ENCODE data around the gene PRDM16. TPM values are rescaled to one million over a fixed set of nuclear protein-coding genes. Genes with fewer than 3 reads are reported as not detected.

PRDM16 gene
- total RNA-seq, 1 donor from 2014 or later = 5.6 TPM

DNA sequence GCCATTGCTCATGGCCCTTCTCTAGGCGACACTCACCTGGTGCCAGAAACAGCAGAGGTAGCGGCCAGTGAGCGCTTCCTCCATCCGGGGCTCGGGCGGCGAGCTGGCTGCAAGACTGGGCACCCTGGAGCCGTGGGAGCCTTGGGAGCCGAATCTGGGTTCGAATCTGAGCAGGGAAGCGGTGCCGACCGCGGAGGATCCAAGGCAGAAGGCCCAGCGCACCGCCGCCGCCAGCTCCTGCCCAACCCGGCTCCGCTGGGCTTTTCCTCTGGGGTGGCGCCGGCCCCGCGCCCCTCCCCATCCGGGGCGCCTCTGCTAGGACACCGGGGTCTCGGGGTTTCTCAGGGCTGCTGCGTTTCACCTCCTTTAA, 1.7 kb upstream of the PRDM16 start:
- TF ChIP-seq, protein P1, sequence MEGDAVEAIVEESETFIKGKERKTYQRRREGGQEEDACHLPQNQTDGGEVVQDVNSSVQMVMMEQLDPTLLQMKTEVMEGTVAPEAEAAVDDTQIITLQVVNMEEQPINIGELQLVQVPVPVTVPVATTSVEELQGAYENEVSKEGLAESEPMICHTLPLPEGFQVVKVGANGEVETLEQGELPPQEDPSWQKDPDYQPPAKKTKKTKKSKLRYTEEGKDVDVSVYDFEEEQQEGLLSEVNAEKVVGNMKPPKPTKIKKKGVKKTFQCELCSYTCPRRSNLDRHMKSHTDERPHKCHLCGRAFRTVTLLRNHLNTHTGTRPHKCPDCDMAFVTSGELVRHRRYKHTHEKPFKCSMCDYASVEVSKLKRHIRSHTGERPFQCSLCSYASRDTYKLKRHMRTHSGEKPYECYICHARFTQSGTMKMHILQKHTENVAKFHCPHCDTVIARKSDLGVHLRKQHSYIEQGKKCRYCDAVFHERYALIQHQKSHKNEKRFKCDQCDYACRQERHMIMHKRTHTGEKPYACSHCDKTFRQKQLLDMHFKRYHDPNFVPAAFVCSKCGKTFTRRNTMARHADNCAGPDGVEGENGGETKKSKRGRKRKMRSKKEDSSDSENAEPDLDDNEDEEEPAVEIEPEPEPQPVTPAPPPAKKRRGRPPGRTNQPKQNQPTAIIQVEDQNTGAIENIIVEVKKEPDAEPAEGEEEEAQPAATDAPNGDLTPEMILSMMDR (IDR thresholded peaks at IDR 0.05; ENCODE audit: insufficient read depth, low read length, poor library complexity, severe bottlenecking) = no peak
- Histone ChIP-seq H3K4me3 (ENCODE audit: low read depth, low read length) (no peak overlapping the region), H3K36me3 (ENCODE audit: control insufficient read depth, insufficient read depth, low read length) (no peaks in the 10 kb centered on the region), H3K27me3 (ENCODE audit: control insufficient read depth, insufficient read depth, low read length) (peaks cover 91% of the 10 kb centered on the region)
- DNase-seq (ENCODE audit: low read depth) = no peak

DNA sequence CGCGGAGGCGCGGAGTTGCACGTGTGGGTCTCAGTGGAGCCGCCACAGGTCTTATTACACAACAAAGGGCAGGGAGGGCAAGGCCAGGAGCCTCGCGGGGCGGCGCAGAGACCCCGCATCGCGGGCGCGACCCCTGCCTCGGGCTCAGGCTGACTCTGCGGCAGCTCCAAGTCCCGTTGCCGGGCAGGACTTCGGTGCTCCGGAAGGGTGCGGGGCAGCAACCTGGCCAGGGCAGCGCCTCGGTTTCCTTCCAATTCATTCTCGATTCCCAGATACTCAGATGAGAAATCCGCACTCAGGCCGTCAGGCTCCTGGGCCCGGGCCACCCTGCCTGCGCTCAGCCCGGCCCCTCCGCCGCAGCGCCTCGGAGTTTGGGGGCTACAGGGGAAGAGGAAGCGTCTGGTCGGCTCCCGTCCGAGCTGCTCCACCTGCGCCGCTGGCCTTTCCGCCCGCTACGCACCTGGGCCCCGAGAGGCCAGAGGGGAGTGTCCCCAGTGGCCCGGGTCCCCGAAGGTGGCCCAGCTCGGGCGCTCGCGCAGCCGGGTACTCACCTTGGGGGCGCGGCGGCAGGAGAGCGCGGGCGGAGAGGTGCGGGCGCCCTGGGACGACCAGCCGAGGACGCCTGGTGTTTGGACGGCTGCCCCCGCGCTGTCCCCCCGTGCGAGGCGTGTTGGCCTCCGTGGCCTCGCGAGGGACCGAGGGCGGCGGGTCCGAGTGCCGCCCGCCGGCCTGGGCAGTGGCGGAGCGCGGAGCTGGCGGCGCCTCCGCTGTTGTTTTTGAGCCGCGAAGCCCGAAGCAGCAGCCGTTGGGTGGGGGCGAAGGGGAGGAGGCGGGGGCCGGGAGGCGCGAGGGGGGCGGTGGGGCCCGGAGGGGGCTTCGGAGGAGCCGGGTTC, 1.1 kb upstream of the PRDM16 start:
- H3K27me3 ChIP-seq (ENCODE audit: control insufficient read depth, insufficient read depth, low read length) = peaks cover 91% of the 10 kb centered on the region
- no peak for DNase-seq (ENCODE audit: low read depth)
- TF ChIP-seq, protein P1 (IDR thresholded peaks at IDR 0.05; ENCODE audit: insufficient read depth, low read length, poor library complexity, severe bottlenecking) = no peak
- no peaks in the 10 kb centered on the region for H3K36me3 ChIP-seq (ENCODE audit: control insufficient read depth, insufficient read depth, low read length)
- H3K4me3 ChIP-seq (ENCODE audit: low read depth, low read length) = no peak overlapping the region

DNA sequence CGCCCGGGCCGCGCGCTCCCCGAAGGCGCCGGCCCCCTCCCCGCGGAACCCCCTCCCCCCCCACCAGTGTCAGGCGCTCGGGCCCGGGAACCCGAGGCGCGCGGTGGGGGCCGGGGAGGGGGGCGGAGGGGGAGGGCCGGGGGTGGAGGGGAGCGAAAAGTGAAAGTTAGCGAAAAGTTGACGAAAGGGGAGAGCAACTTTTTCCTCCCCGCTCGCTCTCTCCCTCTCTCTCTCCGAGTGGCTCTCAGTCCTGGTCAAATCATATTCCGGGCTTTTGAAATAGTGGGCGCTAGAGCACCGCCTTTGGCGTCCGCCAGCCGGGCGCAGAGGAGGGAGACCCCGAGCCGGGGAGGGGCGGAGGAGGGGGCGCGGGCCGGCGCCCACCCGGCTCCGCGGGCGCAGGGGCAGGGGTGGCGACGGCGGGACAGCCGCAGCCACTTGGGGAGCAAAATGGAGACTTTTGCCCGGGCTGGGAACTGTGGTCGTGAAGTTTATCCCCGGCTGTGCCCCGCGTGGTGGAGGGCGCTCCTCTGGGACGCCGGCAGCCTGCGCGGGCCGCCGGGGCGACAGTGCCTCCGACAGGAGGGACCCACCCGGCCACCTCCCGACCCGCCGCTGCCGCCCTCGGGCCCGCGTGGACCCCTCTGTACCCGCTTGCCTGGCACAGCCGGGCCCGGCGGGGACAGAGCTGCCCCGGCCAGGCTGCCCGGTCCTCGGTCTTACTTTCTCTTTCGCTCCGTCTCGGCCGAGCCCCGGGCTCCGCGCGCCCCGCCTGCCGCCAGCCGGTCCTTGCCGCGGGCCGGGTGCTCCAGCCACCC, 697 bp downstream of the PRDM16 start:
- Histone ChIP-seq H3K36me3 (ENCODE audit: control insufficient read depth, insufficient read depth, low read length) (no peaks in the 10 kb centered on the region), H3K27me3 (ENCODE audit: control insufficient read depth, insufficient read depth, low read length) (peaks cover 91% of the 10 kb centered on the region), H3K4me3 (ENCODE audit: low read depth, low read length) (peak overlapping the region; percentile 37)
- TF ChIP-seq, protein P1 (IDR thresholded peaks at IDR 0.05; ENCODE audit: insufficient read depth, low read length, poor library complexity, severe bottlenecking) = peak; percentile 27
- DNase-seq (ENCODE audit: low read depth) = no peak

DNA sequence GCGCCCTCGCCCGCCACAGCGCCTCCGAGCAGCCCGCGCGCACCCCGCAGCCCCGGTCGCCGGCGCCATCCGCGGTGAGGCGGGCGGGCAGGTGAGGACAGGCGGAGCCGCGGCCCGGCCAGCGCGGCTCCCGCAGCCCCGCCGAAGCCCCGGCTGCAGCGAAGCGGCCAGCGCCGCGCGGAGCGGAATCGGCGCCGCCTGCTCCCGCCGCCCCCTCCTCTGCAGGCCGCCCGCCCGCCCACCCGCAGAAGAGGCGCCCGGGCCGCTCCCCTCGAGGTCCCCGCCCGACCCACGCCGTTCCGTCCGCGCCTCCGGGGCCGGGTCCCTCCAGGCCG, 1.3 kb downstream of the PRDM16 start:
- Histone ChIP-seq H3K36me3 (ENCODE audit: control insufficient read depth, insufficient read depth, low read length) (no peaks in the 10 kb centered on the region), H3K4me3 (ENCODE audit: low read depth, low read length) (peak overlapping the region; percentile 37), H3K27me3 (ENCODE audit: control insufficient read depth, insufficient read depth, low read length) (peaks cover 88% of the 10 kb centered on the region)
- no peak for DNase-seq (ENCODE audit: low read depth)
- TF ChIP-seq, protein P1 (IDR thresholded peaks at IDR 0.05; ENCODE audit: insufficient read depth, low read length, poor library complexity, severe bottlenecking) = no peak

DNA sequence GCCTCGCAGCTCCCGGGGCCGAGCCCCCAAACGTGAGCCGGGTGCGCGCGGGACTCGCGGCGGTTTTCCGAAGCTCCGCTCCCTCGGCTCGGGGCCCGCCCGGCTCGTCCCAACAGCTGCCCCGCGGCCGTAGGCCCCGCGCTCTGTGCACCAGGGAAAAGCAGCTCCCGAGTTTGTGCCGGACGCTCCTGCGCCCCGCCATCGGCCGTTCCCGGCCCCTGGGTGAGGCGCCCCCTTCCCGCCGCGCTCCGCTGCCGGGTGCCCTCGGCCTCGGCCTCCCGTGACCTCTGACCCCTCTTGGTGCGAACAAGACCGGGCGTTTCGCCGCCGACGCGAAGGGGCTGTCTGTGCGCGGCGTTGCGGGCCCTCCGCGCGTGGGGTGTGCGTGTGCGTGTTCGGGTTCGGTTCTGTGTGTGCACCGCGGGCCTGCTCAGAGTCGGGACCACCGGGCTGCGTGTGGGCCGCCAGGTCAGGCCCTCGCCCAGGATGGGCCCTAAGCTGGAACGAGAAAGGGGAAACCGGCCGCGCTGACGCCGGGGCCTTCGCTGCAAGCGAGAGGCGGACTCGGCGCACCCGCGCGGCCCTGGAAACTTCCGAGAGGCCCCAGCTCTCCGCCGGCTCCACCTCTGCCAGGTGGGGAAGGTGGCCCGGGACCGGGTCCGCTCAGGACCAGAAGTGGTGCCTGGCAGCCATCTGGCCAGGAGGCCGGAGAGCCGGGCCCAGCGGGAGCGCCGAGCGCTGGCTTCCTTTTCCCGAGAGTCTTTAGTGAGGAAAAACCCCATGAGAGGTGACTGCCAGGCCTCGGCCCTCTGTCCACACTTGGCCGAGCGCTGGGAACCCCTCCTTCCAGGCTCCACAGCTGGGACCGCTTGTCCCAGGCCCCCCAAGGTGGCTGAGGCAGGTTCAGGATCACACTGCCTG, 1.9 kb downstream of the PRDM16 start:
- peak overlapping the region; percentile 14 for H3K4me3 ChIP-seq (ENCODE audit: low read depth, low read length)
- TF ChIP-seq, protein P1 (IDR thresholded peaks at IDR 0.05; ENCODE audit: insufficient read depth, low read length, poor library complexity, severe bottlenecking) = no peak
- H3K27me3 ChIP-seq (ENCODE audit: control insufficient read depth, insufficient read depth, low read length) = peaks cover 84% of the 10 kb centered on the region
- no peak for DNase-seq (ENCODE audit: low read depth)
- H3K36me3 ChIP-seq (ENCODE audit: control insufficient read depth, insufficient read depth, low read length) = no peaks in the 10 kb centered on the region

Measured in kidney epithelial cell (primary cell).